Measurements from ENCODE around the gene CLDND1.

GRCh38 chr3:98563661-98564281 is 41.1 kb upstream of the CLDND1 start:
- no peak for TF ChIP-seq CTCF (IDR thresholded peaks at IDR 0.05; ENCODE audit: low read depth, low read length, missing input control)
- TF ChIP-seq FOXA1 (IDR thresholded peaks at IDR 0.05), result no peak

Measured in liver (tissue), 2 donors.